Measurements from ENCODE around the gene ATXN1. TPM values are rescaled to one million over a fixed set of nuclear protein-coding genes. Genes with fewer than 3 reads are reported as not detected.

The ATXN1 gene
- total and polyA plus RNA-seq, 2 of the 8 experiments (the other 6 are each of a cell fraction or from before 2014, with no cell fraction given) = 1.6 to 4.0 TPM

DNA sequence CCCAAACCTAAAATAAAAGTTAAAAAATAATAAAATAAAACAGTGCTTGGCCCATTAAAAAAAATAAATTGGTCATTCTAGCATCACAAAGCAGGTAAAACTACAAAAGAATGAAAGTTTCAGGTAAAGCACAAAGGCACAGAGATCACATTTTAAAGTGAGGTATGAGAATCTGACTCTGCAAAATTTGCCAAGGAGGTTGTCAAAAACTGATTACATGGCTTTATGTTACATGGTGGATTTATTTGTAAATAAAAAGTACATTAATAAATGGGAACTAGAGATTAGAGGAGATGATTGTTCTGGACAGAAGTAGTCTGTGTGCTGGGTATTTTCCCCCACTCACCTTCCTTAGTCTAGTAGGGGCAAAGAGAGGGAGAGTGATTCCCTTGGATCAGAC is 24.2 kb upstream of the ATXN1 start:
- no peak overlapping the region for H2BK120ac ChIP-seq (replicated peaks; ENCODE audit: low read depth, low read length)
- ChIA-PET POLR2A (ENCODE audit: partially characterized antibody) (no interaction called here), CTCF (ENCODE audit: partially characterized antibody) (interaction anchor here (1.0 to 2.8 kb wide), 3 partner anchors 13 to 15 kb away, joined by 3 to 9 read pairs (median 4); no protein-coding TSS in a partner anchor)
- no peak overlapping the region for H4K91ac ChIP-seq (replicated peaks; ENCODE audit: insufficient read length, low read length)
- H3K4ac ChIP-seq (replicated peaks; ENCODE audit: insufficient read length, low read depth, low read length) = no peak overlapping the region
- no peak overlapping the region for H4K5ac ChIP-seq (ENCODE audit: insufficient read length, low read depth, low read length)
- no peak overlapping the region for H2BK15ac ChIP-seq (ENCODE audit: low read length)
- H4K8ac ChIP-seq (ENCODE audit: extremely low read depth, insufficient read depth, low read length) = no peak overlapping the region
- no peak overlapping the region for H3K14ac ChIP-seq (ENCODE audit: insufficient read length)
- H3K4me3 ChIP-seq (ENCODE audit: extremely low read depth in 1 of 4, insufficient read depth in 2 of 4, low read depth in 3 of 4, low read length in 4 of 4) = no peak overlapping the region
- no peak overlapping the region for H2BK5ac ChIP-seq (ENCODE audit: low read depth, low read length)
- TF ChIP-seq CBX5 (IDR thresholded peaks at IDR 0.05; ENCODE audit: low read depth, low read length) (no peak), ZNF274 (IDR thresholded peaks at IDR 0.05; ENCODE audit: borderline replicate concordance, extremely low read depth, low read length) (no peak), JUN (IDR thresholded peaks at IDR 0.05; ENCODE audit: low read depth, low read length) (no peak), EZH2 (IDR thresholded peaks at IDR 0.05; ENCODE audit: low read depth, low read length, severe bottlenecking) (no peak)
- no peak overlapping the region for H3K4me2 ChIP-seq (ENCODE audit: insufficient read depth in 1 of 2, low read depth in 2 of 2, low read length in 2 of 2)
- H3K36me3 ChIP-seq (ENCODE audit: control insufficient read depth in 2 of 4, insufficient read depth in 4 of 4, low read length in 3 of 4) = no peaks in the 10 kb centered on the region
- no peaks in the 10 kb centered on the region for H4K20me1 ChIP-seq (replicated peaks in 1 of 2; ENCODE audit: control insufficient read depth in 1 of 2, insufficient read depth in 2 of 2, low read length in 2 of 2)
- no peak for DNase-seq (ENCODE audit: low read depth in 1 of 2, low spot score in 2 of 2)
- H2BK12ac ChIP-seq (ENCODE audit: low read depth, low read length) = no peak overlapping the region
- no peak overlapping the region for H3K9ac ChIP-seq (replicated peaks in 1 of 4; ENCODE audit: extremely low read depth in 1 of 4, low read depth in 3 of 4, low read length in 3 of 4)
- no peaks in the 10 kb centered on the region for H3K79me2 ChIP-seq (ENCODE audit: control insufficient read depth in 1 of 2, insufficient read depth in 2 of 2, low read length in 2 of 2)
- H3K23me2 ChIP-seq (ENCODE audit: low read depth, low read length) = no peaks in the 10 kb centered on the region; the same call in 1 of the 2 replicates
- peaks cover 17 to 21% of the 10 kb centered on the region in 2 experiments for H3K9me3 ChIP-seq (ENCODE audit: insufficient read depth in 2 of 2, low read depth in 1 of 2, low read length in 1 of 2)
- H3K27ac ChIP-seq (ENCODE audit: low read depth, low read length) = no peak overlapping the region
- no peak overlapping the region for H3K18ac ChIP-seq (ENCODE audit: extremely low read depth, low read length)
- no peaks in the 10 kb centered on the region for H3K27me3 ChIP-seq (replicated peaks in 1 of 4; ENCODE audit: control insufficient read depth in 3 of 4, extremely low read depth in 1 of 4, insufficient read depth in 3 of 4, low read length in 3 of 4)
- H2BK20ac ChIP-seq (ENCODE audit: low read length) = no peak overlapping the region
- H3K4me1 ChIP-seq (replicated peaks in 1 of 4; ENCODE audit: control insufficient read depth in 3 of 4, insufficient read depth in 4 of 4, low read length in 3 of 4) = no peaks in the 10 kb centered on the region; a peak in 1 of 7 replicates
- H2AFZ ChIP-seq (ENCODE audit: low read length) = no peak overlapping the region
- no peak for FAIRE-seq
- no peak overlapping the region for H3K56ac ChIP-seq (replicated peaks; ENCODE audit: insufficient read length, low read depth, low read length)
- H2AK5ac ChIP-seq (ENCODE audit: low read depth, low read length) = no peak overlapping the region
- no peak overlapping the region for H3K23ac ChIP-seq (ENCODE audit: insufficient read length)
- no peaks in the 10 kb centered on the region for H3K79me1 ChIP-seq (ENCODE audit: low read depth, low read length)
